HG02885 (cell line): ENCODE results near the gene ZNF557.
A peak's percentile ranks its signal among the peaks of the same experiment; 100 is the strongest.

Experiments
- ATAC-seq: cut with Tn5 transposase; IDR thresholded peaks from one replicate; pipeline ENCODE4 v1.9.1; 2021; ENCODE audit warnings: mild to moderate bottlenecking; ENCODE audit not compliant: unreplicated experiment, poor library complexity

Gene ZNF557

GRCh38 chr19:7072541-7072940 lies 3.0 kb downstream of the ZNF557 start:
- ATAC-seq: no peak

GRCh38 chr19:7074705-7075282 lies 5.3 kb downstream of the ZNF557 start:
- ATAC-seq: no peak

- no peak for ATAC-seq
Measured at GRCh38 chr19:7076151-7076550, 6.6 kb downstream of the ZNF557 start.

GRCh38 chr19:7078008-7078407 lies 8.5 kb downstream of the ZNF557 start:
- no peak for ATAC-seq

GRCh38 chr19:7083076-7083956 lies 13.8 kb downstream of the ZNF557 start:
- no peak for ATAC-seq

- no peak for ATAC-seq
Measured at GRCh38 chr19:7088999-7089398, 19.5 kb downstream of the ZNF557 start.

GRCh38 chr19:7098096-7098495 lies 28.6 kb downstream of the ZNF557 start:
- no peak for ATAC-seq

- peak; percentile 85 for ATAC-seq
Measured at GRCh38 chr19:7098701-7099596, 29.4 kb downstream of the ZNF557 start.

- ATAC-seq: no peak
Measured at GRCh38 chr19:7099597-7099921, 30.1 kb downstream of the ZNF557 start.

GRCh38 chr19:7101498-7102253 lies 32.2 kb downstream of the ZNF557 start:
- ATAC-seq: no peak

- no peak for ATAC-seq
Measured at GRCh38 chr19:7104747-7105447, 35.4 kb downstream of the ZNF557 start.

GRCh38 chr19:7106711-7107657 lies 37.5 kb downstream of the ZNF557 start:
- no peak for ATAC-seq

- ATAC-seq: no peak
Measured at GRCh38 chr19:7109678-7110289, 40.3 kb downstream of the ZNF557 start.

GRCh38 chr19:7112675-7113074 lies 43.2 kb downstream of the ZNF557 start:
- ATAC-seq: no peak

- no peak for ATAC-seq
Measured at GRCh38 chr19:7113233-7113632, 43.7 kb downstream of the ZNF557 start.

- ATAC-seq: no peak
Measured at GRCh38 chr19:7115721-7116120, 46.2 kb downstream of the ZNF557 start.

- no peak for ATAC-seq
Measured at GRCh38 chr19:7117248-7117647, 47.7 kb downstream of the ZNF557 start.

- no peak for ATAC-seq
Measured at GRCh38 chr19:7119582-7119981, 50.1 kb downstream of the ZNF557 start.
